ENCODE results near the gene OR5H1. TPM values are rescaled to one million over a fixed set of nuclear protein-coding genes. Genes with fewer than 3 reads are reported as not detected.

The OR5H1 gene
- total RNA-seq, 1 donor: not detected

DNA sequence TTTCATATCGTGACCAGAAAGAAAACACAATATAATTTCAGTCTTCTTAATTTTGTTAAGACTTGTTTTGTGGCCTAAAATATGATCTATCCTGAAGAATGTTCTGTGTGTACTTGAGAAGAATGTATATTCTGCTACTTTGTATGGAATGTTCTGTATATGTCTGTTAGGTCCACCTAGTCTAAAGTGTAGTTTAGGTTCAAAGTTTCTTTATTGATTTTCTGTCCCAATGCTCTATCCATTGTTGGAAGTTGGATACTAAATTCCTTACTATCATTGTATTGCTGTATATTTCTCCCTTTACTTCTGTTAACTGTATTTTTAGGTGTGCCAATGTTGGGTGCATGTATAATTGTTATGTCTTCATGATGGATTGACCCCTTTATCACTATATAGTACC lies 22.4 kb upstream of the OR5H1 start:
- TF ChIP-seq, protein P1, sequence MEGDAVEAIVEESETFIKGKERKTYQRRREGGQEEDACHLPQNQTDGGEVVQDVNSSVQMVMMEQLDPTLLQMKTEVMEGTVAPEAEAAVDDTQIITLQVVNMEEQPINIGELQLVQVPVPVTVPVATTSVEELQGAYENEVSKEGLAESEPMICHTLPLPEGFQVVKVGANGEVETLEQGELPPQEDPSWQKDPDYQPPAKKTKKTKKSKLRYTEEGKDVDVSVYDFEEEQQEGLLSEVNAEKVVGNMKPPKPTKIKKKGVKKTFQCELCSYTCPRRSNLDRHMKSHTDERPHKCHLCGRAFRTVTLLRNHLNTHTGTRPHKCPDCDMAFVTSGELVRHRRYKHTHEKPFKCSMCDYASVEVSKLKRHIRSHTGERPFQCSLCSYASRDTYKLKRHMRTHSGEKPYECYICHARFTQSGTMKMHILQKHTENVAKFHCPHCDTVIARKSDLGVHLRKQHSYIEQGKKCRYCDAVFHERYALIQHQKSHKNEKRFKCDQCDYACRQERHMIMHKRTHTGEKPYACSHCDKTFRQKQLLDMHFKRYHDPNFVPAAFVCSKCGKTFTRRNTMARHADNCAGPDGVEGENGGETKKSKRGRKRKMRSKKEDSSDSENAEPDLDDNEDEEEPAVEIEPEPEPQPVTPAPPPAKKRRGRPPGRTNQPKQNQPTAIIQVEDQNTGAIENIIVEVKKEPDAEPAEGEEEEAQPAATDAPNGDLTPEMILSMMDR (IDR thresholded peaks at IDR 0.05; ENCODE audit: extremely low read depth, low read depth, low read length): no peak
- no peak overlapping the region for H3K4me3 ChIP-seq (ENCODE audit: insufficient read depth, low read length)
- H3K4me1 ChIP-seq (ENCODE audit: insufficient read depth, low read length): no peaks in the 10 kb centered on the region
- H3K4me2 ChIP-seq (ENCODE audit: insufficient read depth, low read length): no peak overlapping the region
- H3K36me3 ChIP-seq (ENCODE audit: insufficient read depth, low read length): no peaks in the 10 kb centered on the region
- H3K27ac ChIP-seq (ENCODE audit: low read depth, low read length): no peak overlapping the region
- H3K27me3 ChIP-seq (ENCODE audit: insufficient read depth, low read length): no peaks in the 10 kb centered on the region
- no peaks in the 10 kb centered on the region for H4K20me1 ChIP-seq (ENCODE audit: insufficient read depth, low read length)
- DNase-seq (ENCODE audit: insufficient read length, low spot score, missing footprints): no peak
- no peaks in the 10 kb centered on the region for H3K79me2 ChIP-seq (ENCODE audit: insufficient read depth, low read length)
- H3K9me3 ChIP-seq (ENCODE audit: low read depth, low read length): peaks cover 3% of the 10 kb centered on the region
- H2AFZ ChIP-seq (ENCODE audit: low read length): no peak overlapping the region

DNA sequence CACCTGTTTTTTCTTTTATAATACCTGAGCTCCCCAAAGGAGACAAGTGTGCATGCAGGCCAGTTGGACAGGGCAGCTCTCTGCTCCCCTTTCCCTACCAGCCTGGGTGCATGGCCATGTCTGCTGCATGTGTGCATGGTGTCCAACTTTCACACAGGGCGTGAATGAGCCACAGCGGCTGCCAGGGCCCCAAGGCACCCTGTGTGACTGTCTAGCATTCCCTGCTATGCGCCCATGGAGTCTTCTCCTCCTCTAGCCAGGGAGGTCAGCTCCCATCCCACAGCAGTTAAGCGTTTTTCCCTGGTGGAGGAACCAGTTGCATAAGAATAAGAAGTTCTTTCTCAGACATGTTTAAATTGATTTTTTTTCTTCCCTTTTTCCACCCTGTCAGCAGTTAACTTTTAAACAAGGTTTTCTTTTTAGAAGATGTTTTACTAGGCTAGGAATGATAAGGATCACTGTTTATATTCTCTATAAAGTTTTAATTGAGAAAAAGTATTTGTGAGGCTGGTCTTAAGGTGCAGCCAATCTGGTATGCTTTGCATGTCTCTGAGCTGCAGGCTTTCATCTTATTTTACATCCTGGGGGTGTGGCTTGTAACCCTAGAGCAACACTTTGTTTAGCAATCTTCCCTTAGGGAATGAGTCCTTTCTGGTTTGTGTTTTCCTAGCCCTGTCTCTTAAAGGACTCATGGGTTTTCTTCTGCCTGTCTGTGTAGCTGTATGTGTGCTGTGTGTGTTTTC lies 20.5 kb upstream of the OR5H1 start:
- peaks cover 3% of the 10 kb centered on the region for H3K9me3 ChIP-seq (ENCODE audit: low read depth, low read length)
- H3K27me3 ChIP-seq (ENCODE audit: insufficient read depth, low read length): no peaks in the 10 kb centered on the region
- no peaks in the 10 kb centered on the region for H3K36me3 ChIP-seq (ENCODE audit: insufficient read depth, low read length)
- no peak for DNase-seq (ENCODE audit: insufficient read length, low spot score, missing footprints)
- no peaks in the 10 kb centered on the region for H4K20me1 ChIP-seq (ENCODE audit: insufficient read depth, low read length)
- H3K79me2 ChIP-seq (ENCODE audit: insufficient read depth, low read length): no peaks in the 10 kb centered on the region
- no peak overlapping the region for H3K27ac ChIP-seq (ENCODE audit: low read depth, low read length)
- no peak overlapping the region for H3K4me3 ChIP-seq (ENCODE audit: insufficient read depth, low read length)
- H2AFZ ChIP-seq (ENCODE audit: low read length): no peak overlapping the region
- no peaks in the 10 kb centered on the region for H3K4me1 ChIP-seq (ENCODE audit: insufficient read depth, low read length)
- TF ChIP-seq, protein P1 (IDR thresholded peaks at IDR 0.05; ENCODE audit: extremely low read depth, low read depth, low read length): no peak
- H3K4me2 ChIP-seq (ENCODE audit: insufficient read depth, low read length): no peak overlapping the region

DNA sequence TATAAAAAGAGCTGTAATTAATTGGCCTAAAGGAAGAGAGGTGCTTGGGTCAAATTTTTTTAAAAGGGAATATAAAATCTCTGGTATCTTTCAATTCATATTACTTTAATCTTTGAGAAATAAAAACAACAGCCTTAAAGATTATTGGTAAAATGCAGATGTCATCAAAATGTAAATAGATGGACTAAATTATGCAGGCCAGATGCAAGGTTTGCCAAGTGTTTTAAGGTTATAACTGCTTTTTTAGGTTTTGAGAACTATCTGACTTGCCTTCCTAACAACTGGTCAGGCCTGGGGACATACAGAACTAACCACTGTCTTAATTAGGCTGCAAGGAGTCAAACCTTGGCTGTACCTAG lies 20.0 kb upstream of the OR5H1 start:
- Histone ChIP-seq H3K27me3 (ENCODE audit: insufficient read depth, low read length) (no peaks in the 10 kb centered on the region), H3K36me3 (ENCODE audit: insufficient read depth, low read length) (no peaks in the 10 kb centered on the region), H2AFZ (ENCODE audit: low read length) (no peak overlapping the region), H3K27ac (ENCODE audit: low read depth, low read length) (no peak overlapping the region), H4K20me1 (ENCODE audit: insufficient read depth, low read length) (no peaks in the 10 kb centered on the region), H3K4me3 (ENCODE audit: insufficient read depth, low read length) (no peak overlapping the region), H3K4me1 (ENCODE audit: insufficient read depth, low read length) (no peaks in the 10 kb centered on the region), H3K9me3 (ENCODE audit: low read depth, low read length) (peaks cover 3% of the 10 kb centered on the region), H3K79me2 (ENCODE audit: insufficient read depth, low read length) (no peaks in the 10 kb centered on the region), H3K4me2 (ENCODE audit: insufficient read depth, low read length) (no peak overlapping the region)
- TF ChIP-seq, protein P1 (IDR thresholded peaks at IDR 0.05; ENCODE audit: extremely low read depth, low read depth, low read length): no peak
- no peak for DNase-seq (ENCODE audit: insufficient read length, low spot score, missing footprints)

DNA sequence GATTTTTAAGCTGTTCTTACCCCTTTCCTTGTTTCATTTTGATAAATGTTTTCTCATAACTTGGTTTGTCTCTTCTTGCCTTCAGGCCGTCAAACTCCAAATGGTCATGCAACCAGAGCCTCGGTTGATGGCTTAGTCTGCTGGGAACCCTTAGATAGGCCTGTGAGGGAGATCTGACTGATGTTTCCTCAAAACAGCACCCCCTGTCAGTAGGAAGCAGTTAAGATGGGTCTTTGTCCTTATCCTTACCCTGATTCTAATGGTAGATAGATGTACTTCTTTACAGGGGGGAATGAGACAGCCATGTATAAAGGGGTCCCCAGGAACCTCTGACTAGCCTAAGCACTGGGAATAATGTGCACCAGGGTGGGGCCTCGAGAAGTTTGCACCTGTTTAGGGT lies 16.3 kb upstream of the OR5H1 start:
- Histone ChIP-seq H3K27me3 (ENCODE audit: insufficient read depth, low read length) (no peaks in the 10 kb centered on the region), H2AFZ (ENCODE audit: low read length) (no peak overlapping the region), H3K27ac (ENCODE audit: low read depth, low read length) (no peak overlapping the region), H3K4me3 (ENCODE audit: insufficient read depth, low read length) (no peak overlapping the region), H4K20me1 (ENCODE audit: insufficient read depth, low read length) (no peaks in the 10 kb centered on the region), H3K36me3 (ENCODE audit: insufficient read depth, low read length) (no peaks in the 10 kb centered on the region), H3K9me3 (ENCODE audit: low read depth, low read length) (peaks cover 3% of the 10 kb centered on the region), H3K4me2 (ENCODE audit: insufficient read depth, low read length) (no peak overlapping the region), H3K4me1 (ENCODE audit: insufficient read depth, low read length) (no peaks in the 10 kb centered on the region), H3K79me2 (ENCODE audit: insufficient read depth, low read length) (no peaks in the 10 kb centered on the region)
- DNase-seq (ENCODE audit: insufficient read length, low spot score, missing footprints): no peak
- TF ChIP-seq, protein P1 (IDR thresholded peaks at IDR 0.05; ENCODE audit: extremely low read depth, low read depth, low read length): no peak

Measured in osteoblast (primary cell).